Activated naive CD4-positive, alpha-beta T cell treated with anti-CD3 and anti-CD28 coated beads, Interleukin-2, amount 50 U/mL, for 72 hours (primary cell): ENCODE data around the gene PGAP6. TPM values are rescaled to one million over a fixed set of nuclear protein-coding genes. Genes with fewer than 3 reads are reported as not detected.
"Not testable (repeated sequence)": the region's sequence is repeated elsewhere in the genome, so short reads cannot be mapped to it uniquely, and the experiment has no call there.

Experiments
- ATAC-seq, 2 donors: fragments of 150-1000 bp; cut with Tn5 transposase; 2 replicates each; pipeline ENCODE4 v1.10.0; 2021; ENCODE audit warnings: mild to moderate bottlenecking in 2 of 2, moderate library complexity in 2 of 2
- DNase-seq, 2 donors: peaks; one replicate each; pipeline ENCODE4 v3.0.0; 2021 to 2022; ENCODE audit warnings: low spot score in 2 of 2
- H3K27ac Mint-ChIP-seq, 2 donors: one replicate each; pipeline ENCODE4 v1.8.0; 2022; ENCODE audit warnings: mild to moderate bottlenecking in 2 of 2, mixed read lengths in 2 of 2
- H3K36me3 Mint-ChIP-seq, 2 donors: one replicate each; pipeline ENCODE4 v1.8.0; 2022; ENCODE audit warnings: mixed read lengths in 2 of 2
- H3K9me3 Mint-ChIP-seq, 2 donors: one replicate each; pipeline ENCODE4 v1.8.0; 2022; ENCODE audit warnings: mixed read lengths in 2 of 2
- total RNA-seq, 2 donors: library from RNA; stranded (reverse); gene quantifications; one replicate each; pipeline ENCODE4 v1.2.3, GENCODE V29; 2022

PGAP6 gene
- total RNA-seq, 2 donors from 2014 or later, result 18.5 to 46.1 TPM

DNA sequence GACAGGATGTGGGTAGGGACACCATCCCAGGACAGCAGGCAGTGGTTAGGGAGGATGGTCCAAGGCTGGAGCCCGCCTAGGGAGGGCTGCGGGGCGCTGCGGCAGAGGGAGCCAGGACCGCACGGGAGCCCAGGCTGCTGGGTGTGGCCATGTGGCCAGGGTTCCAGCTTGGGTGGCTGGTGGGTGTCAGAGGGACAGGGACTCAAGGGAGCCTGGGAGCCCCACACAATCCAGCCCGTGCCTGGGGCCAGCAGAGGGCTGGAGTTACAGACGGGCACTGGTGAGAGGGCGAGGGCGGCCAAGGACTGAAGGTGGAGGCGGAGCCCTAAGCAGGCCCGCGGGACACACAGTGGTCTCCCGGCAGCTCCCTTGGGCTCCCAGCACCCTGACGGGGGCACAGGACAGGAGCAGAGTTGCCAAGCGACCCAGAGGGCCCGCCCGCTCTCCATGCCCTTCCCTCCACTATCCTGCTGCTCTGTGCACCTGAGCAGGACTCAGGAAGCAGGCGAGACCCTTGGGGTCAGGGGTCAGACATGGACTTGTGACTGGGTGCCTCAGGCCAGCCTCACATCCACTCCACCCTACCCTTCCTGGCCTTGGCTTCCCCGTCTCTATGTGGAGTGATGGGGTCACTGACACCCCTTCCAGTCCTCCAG is 18.5 kb downstream of the PGAP6 start:
- ATAC-seq, result no peak
- H3K9me3 Mint-ChIP-seq, result no peaks in the 10 kb centered on the region
- no peaks in the 10 kb centered on the region for H3K36me3 Mint-ChIP-seq
- DNase-seq, result no peak
- H3K27ac Mint-ChIP-seq, result no peak overlapping the region

DNA sequence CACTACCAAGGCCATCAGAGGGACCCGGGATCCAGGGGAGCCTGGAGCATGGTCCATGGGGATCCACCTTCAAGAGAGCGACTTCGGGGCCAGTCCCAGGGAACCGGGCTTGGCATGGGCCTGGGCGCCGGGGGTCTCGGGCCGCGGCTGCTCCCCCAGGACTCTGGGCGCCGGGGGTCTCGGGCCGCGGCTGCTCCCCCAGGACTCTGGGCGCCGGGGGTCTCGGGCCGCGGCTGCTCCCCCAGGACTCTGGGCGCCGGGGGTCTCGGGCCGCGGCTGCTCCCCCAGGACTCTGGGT is 19.1 kb downstream of the PGAP6 start:
- DNase-seq, H3K9me3 Mint-ChIP-seq, H3K27ac Mint-ChIP-seq, H3K36me3 Mint-ChIP-seq: not testable (repeated sequence)
- peak in 1 of 2 donors; percentile 9 for ATAC-seq

DNA sequence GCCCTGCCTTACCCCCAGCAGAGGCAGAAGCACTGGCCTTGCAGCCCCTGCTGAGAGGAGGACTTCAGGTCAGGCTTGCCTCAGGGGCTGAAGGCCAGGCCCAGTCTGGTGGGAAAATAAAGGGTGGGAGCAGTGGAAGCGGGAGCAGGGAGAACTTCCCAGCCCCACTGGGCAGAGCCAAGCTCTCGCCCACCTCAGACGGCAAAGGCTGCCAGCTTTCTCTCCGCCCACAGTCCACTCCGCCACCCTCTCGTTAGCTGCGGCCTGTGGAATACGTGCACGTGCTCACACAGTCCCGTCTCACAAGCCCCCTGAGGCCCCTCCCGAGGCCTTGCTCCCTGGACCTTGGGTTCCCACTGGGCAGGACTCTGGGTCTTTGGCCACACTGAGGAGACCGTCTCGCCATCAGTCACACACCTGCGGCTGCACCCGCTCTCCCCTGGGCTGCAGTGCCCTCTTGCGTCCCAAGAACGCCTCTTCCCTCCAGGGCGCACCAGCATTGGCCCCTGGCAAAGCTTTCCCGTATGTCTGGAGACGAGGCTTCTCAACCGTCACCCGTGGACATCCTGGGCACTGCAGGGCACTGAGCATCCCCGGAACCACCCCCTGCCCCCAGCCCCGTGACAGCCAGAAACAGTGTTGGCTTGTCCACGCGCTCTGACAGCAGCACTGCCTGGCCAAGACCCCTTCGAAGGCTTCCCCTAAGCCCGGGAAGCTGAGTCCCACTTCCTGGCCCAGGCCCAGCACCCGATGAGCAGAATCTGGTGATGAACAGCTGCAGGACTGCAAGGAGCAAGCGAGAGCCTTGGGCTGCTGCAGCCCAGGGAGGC is 19.7 kb downstream of the PGAP6 start:
- Mint-ChIP-seq H3K9me3 (no peaks in the 10 kb centered on the region), H3K36me3 (no peaks in the 10 kb centered on the region), H3K27ac (no peak overlapping the region)
- DNase-seq (peak; percentile 74 to 77), ATAC-seq (peak; percentile 92)

DNA sequence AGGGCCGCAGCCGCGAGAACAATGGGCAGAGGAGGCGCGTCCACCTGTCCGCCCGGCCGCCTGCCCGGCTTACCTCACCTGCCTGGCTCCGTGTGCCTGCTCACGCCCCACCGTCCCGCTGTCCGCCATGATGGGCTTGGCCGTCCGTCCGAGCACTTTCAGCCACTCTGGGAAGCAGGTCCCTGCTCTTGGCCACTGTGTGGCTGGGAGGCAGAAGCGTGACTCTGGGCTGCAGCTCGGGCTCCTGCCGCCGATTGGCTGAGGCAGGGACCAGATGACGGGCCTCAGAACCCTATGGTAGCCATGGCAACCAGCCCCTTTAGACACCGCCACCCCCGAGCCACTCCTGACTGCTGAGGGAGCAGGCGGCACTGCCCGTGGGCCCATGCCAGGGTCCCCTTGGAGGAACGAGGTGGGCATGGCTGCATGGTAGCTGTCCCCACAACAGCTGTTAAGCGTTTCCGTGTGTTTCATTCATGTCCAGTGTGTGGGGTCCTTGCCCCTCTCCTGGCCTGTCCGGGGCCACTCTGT is 20.4 kb downstream of the PGAP6 start:
- H3K9me3 Mint-ChIP-seq, result no peaks in the 10 kb centered on the region
- no peaks in the 10 kb centered on the region for H3K36me3 Mint-ChIP-seq
- H3K27ac Mint-ChIP-seq, result no peak overlapping the region
- DNase-seq, result no peak
- ATAC-seq, result no peak

DNA sequence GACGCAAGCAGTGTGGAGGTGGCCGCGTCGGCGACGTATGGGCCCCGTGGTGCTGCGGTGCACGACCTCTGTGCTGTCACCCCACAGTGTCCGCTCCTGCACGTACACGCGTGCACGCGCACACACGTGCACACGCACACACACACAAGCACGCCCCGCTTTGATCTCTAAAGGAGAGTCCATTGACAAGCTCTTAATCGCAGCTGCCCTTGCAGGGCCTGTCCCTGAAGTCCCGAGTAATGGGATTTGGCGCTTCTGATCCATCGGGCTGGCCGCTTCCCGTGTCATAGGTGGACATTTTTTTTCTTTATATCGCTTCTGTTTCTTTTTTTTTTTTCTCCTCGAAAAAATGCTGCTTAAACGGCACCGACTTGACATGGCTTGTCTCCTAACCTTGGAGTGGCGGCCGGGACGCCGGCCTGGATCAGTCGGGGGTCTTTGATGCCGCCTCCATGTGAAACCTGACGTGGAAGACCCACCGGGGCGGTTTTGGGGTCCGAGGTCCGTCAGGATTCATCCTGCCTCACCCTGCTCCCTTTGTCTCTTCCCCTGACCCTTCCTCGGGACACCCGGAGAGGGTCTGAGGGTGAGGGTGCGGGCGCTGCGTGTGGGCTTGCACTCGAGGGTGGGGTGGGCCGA is 21.0 kb downstream of the PGAP6 start:
- Mint-ChIP-seq H3K9me3 (no peaks in the 10 kb centered on the region), H3K27ac (no peak overlapping the region), H3K36me3 (no peaks in the 10 kb centered on the region)
- no peak for ATAC-seq
- DNase-seq, result no peak

DNA sequence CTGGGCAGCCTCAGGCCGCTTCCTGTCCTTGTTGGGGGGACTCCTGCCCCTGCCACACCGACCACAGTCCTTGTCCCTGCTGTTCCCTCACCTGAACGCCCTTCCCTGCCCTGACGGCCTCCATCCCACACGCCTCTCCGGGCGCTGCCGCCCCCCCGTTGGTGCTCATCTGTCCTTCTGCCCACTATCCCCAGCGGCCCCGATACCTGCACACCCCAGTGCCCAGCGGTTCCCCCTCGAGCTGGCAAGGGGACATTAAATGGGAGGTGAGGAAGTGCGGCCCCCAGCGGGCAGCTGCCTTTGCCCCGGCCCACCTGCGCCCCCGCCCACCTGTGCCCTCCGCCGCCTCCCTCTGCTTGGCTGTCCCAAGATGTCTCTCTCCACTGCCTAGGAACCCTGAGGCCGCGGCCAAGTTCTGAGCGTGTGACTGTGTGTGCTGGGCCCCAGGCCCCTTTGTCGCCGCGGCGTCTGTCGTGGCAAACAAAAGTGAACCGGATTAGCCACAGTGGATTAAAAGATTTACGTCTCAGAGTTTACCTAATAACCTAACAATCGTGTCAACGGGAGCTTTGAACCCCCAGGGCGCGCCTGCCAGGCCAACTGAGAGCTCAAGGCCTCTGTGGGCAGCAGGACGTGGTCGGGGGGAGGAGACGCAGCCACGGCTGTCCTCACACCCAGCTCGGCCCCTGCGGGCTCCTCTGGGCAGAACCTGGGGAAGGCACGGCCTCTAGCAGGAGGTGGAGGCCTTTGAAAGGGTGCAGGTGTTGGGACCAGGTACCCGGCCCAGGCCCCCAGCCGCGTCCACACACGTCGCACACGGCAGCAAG is 21.7 kb downstream of the PGAP6 start:
- Mint-ChIP-seq H3K9me3 (no peaks in the 10 kb centered on the region), H3K36me3 (no peaks in the 10 kb centered on the region)

DNA sequence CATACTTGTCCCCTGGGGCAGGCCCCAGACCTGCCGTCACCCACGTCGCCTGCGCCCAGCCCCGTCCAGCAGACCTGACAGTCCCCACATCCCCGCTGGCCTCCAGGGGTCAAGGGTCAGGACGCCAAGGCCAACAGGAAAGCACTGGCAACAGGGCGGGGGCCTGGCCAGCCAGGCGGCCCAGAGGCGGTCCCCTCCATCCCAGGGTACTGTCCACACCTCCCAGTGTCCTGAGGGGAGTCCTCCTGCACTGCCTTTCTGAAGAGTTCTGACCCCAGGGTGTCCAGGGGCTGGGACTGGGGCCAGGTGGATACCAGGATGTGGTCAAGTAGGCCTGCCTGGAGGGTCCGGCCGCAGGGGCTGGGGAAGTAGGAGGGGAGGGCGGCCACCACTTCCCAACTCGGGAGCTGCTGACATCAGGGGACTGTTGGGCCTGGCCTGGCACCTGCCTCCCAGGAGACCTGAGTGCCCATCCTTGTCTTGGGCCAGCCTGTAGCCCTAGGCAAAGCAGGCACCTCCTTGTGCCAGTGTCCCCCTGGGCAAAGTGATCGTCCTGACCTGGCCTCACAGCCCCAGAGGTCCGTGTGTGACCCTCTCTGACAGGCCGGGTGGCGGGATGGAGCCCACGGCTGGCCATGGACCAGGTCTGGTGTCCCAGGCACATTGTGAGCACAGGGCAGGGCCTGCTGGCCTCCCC is 22.6 kb downstream of the PGAP6 start:
- Mint-ChIP-seq H3K9me3 (no peaks in the 10 kb centered on the region), H3K36me3 (no peaks in the 10 kb centered on the region), H3K27ac (no peak overlapping the region)
- ATAC-seq (no peak), DNase-seq (peak in 1 of 2 donors; percentile 56)

More for the DNA sequence above, 21.7 kb downstream of the PGAP6 start:
- H3K27ac Mint-ChIP-seq, result no peak overlapping the region
- DNase-seq (peak in 1 of 2 donors; percentile 56), ATAC-seq (no peak)

DNA sequence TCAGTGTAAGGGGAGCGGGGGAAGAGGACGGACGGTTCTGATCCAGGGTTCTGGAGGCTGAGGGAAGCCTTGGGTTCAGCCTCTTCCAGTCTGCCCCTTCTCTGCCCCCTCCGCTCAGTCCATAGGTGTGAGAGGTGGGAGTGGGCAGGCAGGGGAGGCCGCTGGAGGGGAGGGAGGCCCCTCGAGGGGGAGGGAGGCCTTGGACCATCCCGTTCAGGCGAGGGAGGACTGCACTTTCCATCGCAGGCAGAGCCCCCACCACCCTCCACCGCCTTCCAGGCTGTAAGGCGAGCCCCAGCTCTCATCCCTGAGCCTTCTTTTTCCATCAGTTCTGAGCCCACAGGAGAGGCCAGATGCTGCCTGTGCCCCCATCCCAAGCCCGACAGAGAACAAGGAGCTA is 25.0 kb downstream of the PGAP6 start:
- no peak overlapping the region for H3K27ac Mint-ChIP-seq
- ATAC-seq (no peak), DNase-seq (no peak)
- H3K9me3 Mint-ChIP-seq, result no peaks in the 10 kb centered on the region
- H3K36me3 Mint-ChIP-seq, result no peaks in the 10 kb centered on the region

DNA sequence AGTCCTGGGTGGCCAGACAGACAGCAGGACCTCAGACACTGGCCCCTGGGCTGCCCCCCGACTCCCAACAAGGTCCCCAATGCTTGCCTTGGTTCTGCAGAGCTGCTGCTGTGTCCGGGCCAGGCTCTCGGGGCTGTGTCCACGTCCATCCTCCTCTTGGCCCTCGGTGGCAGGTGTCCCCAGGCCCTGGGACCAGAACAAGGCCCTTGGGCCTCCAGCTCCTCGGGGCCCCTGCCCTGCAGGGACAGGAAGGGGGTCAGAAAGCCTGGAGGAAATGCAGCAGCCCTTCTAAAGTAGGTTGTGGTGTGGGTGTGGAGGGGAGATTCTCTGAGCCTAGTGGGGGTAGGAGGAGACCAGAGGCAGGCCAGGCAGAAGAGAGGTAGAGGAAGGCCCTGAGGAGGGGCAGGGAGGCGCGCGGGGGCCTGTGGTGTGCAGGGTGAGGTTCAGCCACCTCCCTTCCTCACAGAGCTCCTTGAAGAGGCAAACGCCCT is 26.8 kb downstream of the PGAP6 start:
- H3K27ac Mint-ChIP-seq, result peak overlapping the region; percentile 40 to 46
- peak in 1 of 2 donors; percentile 56 for DNase-seq
- ATAC-seq, result no peak

DNA sequence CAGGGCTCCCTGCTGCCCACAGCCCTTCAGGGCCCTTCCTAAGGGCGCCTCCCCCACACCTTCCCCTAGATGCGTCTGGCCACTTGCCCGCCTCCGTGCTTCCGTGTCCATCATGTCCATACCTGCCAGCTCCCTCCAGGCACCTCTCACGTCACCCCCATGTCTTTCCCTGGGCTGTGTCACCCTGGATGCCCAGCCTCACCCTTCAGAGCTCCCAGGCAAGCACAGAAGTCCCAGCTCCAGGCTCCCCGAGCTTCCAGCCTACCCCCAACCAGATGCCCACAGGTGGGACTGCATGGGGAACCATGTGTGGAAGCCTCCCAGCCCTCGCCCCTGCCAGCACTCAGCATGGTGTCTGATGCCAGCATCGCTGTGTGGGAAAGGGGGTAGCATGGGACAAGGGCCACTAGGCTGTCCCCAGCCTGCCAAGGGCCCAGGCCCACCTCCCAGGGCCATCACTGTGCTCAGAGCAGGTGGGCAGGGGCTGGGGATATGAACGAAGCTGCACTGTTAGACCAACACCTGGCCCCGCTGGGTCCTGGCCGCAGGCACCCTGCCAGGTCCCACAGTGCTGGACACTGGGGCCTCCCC is 27.4 kb downstream of the PGAP6 start:
- Mint-ChIP-seq H3K27ac (peak overlapping the region in 1 of 2 donors; percentile 28), H3K9me3 (no peaks in the 10 kb centered on the region), H3K36me3 (peaks cover 5 to 8% of the 10 kb centered on the region in 2 donors)
- ATAC-seq (no peak), DNase-seq (peak in 1 of 2 donors; percentile 60)

More for the DNA sequence above, 26.8 kb downstream of the PGAP6 start:
- Mint-ChIP-seq H3K9me3 (no peaks in the 10 kb centered on the region), H3K36me3 (peaks cover 5 to 8% of the 10 kb centered on the region in 2 donors)

DNA sequence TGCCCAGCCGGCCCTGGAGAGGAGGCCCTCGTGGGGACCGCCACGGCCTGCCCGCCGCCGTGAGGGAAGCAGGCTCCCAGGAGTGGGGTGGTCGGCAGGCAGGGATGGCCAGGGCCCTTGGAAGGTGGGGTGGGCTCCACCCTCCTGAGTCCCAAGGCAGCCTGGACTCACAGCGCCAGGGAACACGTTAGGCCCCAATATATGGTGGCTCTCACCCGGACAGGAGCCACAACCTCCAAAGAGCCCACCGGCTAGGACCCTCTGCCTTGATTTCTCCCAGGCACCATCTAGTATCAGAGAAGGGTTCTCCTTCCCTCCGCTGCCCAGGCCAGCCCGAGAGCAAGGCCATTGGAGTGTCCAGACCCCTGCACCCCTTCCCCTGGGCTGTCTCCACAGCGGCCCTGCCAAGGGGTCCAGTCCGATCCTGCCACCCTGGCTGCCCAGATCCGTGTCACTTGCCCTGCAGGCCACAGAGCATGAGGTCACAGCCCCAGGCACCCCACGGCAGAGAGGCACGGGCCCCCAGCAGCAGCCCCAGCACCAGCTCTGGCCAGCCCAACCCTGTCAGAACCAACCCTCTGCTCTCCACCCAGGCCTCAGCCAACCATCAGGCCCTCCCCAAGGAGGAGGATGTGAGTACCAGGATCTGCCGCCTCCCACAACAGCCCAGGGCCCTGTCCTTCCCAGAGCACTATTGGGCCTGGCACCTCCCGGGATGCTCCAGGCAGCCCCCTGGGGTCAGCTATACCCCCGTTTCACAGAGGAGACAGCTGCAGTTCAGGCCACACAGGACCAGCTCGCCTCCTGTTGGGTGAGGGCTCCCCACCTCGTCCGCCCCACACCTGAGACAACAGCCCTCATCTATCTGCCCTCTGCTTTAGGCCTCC is 28.1 kb downstream of the PGAP6 start:
- H3K36me3 Mint-ChIP-seq, result peaks cover 5 to 8% of the 10 kb centered on the region in 2 donors
- no peaks in the 10 kb centered on the region for H3K9me3 Mint-ChIP-seq
- peak overlapping the region in 1 of 2 donors; percentile 28 for H3K27ac Mint-ChIP-seq
- ATAC-seq, result no peak
- DNase-seq, result peak in 1 of 2 donors; percentile 62

DNA sequence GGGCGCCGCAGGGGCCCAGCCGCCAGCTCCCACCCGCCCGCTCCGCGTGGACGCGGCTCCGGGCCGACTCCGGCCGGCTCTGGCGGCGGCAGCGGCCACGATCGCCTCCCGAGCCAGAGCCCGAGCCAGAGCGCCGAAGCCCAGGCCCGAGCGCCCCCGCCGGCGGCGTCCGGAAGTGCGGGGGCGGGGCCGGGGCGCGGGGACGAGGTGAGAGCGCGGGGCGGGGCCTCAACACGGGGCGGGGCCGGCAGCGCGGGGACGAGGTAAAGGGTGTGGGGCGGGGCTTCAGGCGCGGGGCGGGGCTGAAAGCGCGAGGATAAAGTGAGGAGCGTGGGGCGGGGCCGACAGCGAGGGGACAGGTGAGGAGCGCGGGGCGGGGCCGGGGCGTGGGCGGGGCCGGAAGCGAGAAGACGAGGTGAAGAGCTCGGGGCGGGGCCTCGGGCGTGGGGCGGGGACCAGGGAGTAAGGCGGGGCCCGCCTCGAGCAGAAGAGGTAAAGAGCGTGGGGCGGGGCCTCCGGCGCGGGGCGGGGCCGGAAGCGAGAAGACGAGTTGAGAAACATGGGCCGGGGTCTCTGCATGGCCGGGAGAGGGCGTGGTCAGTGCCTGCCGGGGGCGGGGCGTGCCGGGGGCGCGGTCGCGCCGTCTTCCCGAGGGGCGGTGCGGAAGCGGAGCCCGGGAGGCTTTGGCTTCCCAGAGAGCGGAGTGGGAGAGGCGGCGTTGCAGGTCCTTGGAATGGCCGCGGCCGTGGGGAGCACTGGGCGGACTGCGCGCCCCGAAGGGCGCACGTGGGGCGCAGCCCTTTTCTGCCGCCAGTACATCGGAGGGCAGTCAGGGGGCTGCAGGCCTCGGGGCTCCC is 29.0 kb downstream of the PGAP6 start, which contains the start of gene AXIN1:
Gene AXIN1 (minus strand): TSS at position 177 of the 857 bp plus-strand sequence. CDS start 5,698 bp downstream, outside the sequence.
- Mint-ChIP-seq H3K36me3 (peaks cover 5 to 8% of the 10 kb centered on the region in 2 donors), H3K27ac (peak within 1 kb of the TSS in 1 of 2 donors; percentile 98), H3K9me3 (no peaks in the 10 kb centered on the region)
- ATAC-seq (peak; percentile 70 to 87), DNase-seq (peak; percentile 98 to 100)

DNA sequence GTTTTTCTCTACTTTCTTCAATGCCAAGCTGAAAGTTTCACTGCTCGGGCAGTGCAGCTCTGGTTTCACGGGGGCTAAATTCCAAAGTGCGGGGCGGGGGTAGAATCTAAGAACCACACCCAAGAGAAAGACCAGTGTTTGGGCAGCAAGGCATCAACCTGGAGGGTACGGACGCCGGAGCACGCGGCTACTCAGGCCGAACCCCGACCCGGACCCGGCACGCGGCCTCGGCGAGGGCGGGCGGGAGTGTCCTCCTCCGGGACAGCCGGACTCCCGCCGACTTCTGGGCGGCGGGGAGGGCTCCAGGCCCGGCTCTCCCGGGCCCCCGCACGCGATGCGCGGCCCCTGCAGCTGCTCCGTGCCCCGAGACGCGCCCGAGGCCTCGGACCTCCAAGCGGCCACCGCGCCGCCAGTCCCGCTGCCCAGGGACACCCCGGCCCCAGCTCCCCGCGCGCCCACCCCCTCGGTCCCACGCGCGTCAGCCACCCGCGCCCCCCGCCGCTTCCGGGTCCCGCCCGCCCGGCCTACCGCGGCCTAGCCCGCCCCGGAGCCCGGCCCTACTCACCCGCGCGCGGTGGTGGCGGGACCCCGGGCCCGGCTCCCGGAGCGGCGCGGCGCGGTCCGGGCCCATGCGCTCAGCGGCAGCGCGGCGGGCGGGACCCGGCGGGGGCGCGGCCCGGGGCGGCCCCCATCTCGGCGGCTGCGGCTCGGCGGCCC is 29.8 kb downstream of the PGAP6 start:
- H3K9me3 Mint-ChIP-seq, result no peaks in the 10 kb centered on the region
- peak overlapping the region in 1 of 2 donors; percentile 98 for H3K27ac Mint-ChIP-seq
- ATAC-seq, result peak; percentile 32 to 34
- DNase-seq, result peak in 1 of 2 donors; percentile 60
- H3K36me3 Mint-ChIP-seq, result peaks cover 8 to 10% of the 10 kb centered on the region in 2 donors
